GM21447 (cell line): Measurements from ENCODE around the gene LYST.
"Not testable (repeated sequence)": the region's sequence is repeated elsewhere in the genome, so short reads cannot be mapped to it uniquely, and the experiment has no call there.

Experiments
- ATAC-seq: cut with Tn5 transposase; IDR thresholded peaks from one replicate; pipeline ENCODE4 v1.9.1; 2021; ENCODE audit not compliant: unreplicated experiment

The LYST gene

DNA sequence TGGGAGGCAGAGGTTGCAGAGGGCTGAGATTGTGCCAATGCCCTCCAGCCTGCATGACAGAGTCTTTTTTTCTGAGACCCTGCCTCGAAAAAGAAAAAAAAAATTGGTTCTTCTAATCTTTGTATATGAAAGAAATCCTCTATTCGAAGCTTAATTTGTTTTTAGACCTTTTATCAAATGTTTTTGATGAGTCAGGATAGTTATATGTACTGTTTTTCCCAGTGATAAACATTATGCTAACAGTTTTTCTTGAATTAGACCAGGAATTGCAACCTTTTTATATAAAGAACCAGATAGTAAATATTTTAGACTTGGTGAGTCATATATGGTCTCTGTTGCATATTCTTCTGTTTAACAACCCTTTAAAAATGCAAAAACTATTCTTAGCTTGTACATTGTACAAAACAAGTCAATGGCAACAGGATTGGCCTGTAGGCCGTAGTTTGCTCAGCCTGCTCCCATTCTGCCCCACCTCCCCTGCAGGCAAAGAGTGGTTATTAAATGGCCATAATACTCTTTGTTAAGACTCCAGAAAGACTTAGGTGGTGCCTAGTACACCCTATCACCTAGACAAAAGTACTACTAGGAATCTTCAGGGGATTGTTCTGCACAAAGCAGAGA, 45.2 kb downstream of the LYST start:
- no peak for ATAC-seq

GRCh38 chr1:235820061-235820460, 46.6 kb downstream of the LYST start:
- ATAC-seq: no peak

GRCh38 chr1:235818632-235819136, 48.0 kb downstream of the LYST start:
- ATAC-seq: no peak

DNA sequence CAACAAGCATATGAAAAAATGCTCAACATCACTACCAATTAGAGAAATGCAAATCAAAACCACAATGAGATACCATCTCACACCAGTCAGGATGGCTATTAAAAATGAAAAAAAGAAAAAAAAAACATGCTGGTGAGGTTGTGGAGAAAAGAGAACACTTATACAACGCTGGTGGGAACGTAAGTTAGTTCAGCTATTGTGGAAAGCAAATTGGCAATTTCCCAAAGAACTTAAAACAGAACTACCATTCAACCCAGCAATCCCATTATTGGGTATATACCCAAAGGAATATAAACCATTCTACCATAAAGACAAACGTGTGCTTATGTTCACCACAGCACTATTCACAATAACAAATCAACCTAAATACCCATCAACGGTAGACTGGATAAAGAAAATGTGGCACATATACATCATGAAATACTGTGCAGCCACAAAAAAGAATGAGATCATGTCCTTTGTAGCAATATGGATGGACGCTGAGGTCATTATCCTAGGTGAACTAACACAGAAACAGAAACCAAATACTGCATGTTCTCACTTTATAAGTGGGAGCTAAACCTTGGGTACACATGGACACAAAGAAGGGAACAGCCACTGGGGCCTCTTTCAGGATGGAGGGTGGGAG, 49.5 kb downstream of the LYST start:
- ATAC-seq: no peak

DNA sequence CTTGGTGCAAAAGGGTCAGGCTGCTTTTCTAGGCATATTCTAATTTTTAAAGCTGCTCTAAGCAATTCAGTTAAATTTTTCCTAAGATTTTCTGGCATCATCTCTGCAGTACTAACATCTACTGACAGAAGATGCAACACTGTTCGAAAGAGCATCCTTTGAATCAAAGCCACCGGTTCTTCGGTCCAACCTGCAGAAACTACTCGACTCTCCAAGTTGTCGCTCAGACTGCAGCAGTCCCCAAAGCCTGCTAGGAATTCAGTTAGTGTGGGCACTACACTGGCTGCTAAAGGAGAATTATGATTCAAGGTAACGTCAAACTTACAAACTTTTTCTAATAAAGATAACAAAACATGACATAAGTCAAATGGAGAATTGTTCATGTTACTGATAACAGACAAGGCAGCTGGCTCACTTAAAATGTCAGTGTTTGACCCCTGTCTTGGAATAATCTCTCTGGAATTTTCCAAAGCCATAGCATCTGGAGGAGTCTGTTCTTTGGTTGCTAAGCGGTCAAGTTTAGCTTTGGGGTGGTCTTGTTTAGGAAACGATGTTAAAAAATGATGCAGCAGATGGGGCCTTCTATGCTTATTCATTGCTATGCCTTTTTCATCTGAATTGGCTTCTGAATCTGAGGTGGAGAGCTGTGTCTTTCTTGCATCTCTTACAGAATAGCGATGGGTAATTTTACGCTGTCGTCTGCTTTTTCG, 56.9 kb downstream of the LYST start:
- ATAC-seq: no peak

DNA sequence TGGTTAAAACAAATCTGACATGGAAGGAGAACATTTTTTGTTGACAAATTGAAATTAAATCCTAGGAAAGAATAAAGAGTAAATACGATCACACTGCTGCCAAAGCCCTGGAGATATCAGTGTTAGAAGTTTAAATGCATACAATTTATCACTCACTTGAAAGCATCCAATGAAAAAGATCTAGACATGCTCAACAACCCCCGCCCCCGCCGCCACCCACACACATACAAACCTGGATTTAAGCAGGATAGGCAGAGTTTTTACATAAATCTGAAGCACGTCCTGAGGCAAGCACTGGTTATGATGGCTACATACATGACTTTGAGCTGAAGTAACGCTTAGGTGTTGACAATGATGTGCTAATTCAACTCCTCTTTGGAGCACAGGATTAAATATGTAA, 58.5 kb downstream of the LYST start:
- no peak for ATAC-seq

DNA sequence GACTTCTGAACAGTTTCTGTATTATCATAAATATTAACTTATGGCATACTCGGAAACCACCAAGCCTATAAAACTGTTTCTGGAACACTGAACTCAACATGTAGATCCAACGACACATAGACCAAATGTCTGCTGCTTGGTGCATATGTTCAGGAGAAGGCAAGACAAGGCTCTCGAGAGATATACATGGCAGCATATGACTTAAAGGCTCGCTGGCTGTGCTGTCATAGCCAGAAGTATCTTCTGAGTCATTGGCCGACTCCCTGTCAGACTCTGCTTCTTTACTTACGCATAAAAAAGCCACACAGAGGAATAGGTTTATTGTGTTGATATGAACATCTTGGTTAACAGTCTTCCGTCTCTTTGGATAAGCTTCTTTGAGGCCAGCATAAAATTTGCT, 60.6 kb downstream of the LYST start:
- no peak for ATAC-seq

GRCh38 chr1:235802573-235803346, 63.9 kb downstream of the LYST start:
- ATAC-seq: no peak

- no peak for ATAC-seq
Measured at GRCh38 chr1:235799264-235799663, 67.4 kb downstream of the LYST start.

GRCh38 chr1:235791532-235792060, 75.1 kb downstream of the LYST start:
- no peak for ATAC-seq

GRCh38 chr1:235790123-235790522, 76.6 kb downstream of the LYST start:
- ATAC-seq: no peak

GRCh38 chr1:235786227-235786898, 80.3 kb downstream of the LYST start:
- ATAC-seq: not testable (repeated sequence)

- ATAC-seq: no peak
Measured at GRCh38 chr1:235784950-235785349, 81.8 kb downstream of the LYST start.

- ATAC-seq: no peak
Measured at GRCh38 chr1:235783148-235783776, 83.4 kb downstream of the LYST start.

DNA sequence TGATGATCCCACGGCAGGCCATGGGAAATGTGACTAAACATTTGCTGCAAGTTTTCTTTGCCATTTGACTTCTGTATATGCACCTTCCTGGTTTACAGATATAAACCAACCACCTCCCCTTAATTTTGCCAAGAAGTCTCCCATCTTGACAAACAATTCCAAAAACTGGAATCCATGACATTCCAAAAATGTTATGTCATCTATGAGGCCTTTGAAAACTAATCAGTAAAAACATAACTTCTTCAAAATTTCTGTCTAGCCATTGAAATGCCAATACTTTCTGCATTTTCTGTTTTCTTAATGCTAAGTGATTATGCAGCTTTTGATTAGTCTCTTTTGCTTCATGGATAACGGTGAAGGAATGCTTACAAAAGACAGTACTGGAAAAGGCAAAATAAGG, 84.1 kb downstream of the LYST start:
- no peak for ATAC-seq

DNA sequence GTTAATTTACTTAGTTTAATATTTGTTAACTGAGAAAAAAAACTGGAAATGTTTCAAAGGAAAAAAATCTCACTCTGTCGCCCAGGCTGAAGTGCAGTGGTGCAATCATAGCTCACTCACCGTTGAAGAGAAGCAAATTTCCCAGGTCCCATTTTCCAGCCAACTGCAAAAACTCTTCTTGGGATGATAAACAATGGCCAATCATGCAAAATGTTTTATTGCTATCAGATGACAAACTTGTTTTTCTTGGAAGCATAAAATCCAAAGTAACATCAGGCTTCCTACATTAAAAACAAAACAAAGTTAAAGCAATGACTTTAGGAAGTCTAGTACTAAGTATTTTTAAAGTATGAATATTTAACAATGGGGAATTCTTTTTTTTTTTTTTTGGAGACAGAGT, 84.9 kb downstream of the LYST start:
- ATAC-seq: no peak

DNA sequence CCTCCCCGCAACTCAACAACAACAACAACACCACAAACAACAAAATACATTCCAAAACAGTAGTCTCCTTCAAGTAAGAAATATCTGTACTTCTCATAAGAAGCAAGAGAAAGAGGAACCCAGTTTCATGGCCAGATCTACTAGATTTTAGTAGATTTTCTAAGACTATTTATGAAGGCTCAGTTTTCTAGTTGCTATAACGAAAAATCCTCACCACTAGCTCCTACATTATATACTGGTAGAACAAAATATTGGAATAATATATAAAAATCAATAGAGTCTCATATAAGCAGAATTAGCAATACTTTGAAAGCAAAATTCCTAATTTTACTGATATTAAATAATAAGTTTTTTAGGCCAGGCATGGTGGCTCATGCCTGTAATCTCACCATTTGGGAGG, 86.9 kb downstream of the LYST start:
- ATAC-seq: no peak

- ATAC-seq: no peak
Measured at GRCh38 chr1:235776396-235776795, 90.3 kb downstream of the LYST start.

- no peak for ATAC-seq
Measured at GRCh38 chr1:235775246-235775860, 91.4 kb downstream of the LYST start.

DNA sequence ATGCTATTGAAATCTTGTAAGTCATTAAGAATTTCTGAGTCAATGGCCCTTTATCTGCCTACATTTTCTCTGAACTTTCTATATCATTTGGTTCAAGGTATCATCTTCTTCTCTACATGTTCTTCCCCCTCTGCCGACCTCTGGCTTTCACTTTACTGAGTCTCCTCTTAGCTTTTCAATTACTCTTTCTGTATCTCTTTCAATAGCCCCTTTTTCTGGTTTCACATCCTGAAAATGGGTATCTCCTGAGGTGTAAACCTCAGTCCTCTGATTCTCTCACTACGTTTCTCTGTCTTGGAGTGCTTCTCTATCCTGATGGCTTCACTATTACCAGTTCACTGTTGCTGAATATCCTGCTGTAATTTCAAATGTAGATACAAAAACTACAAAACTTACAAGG, 98.9 kb downstream of the LYST start:
- peak; percentile 91 for ATAC-seq
